Ascending aorta (tissue), 2 donors: ENCODE measurements around the gene ADGRA1. TPM values are rescaled to one million over a fixed set of nuclear protein-coding genes. Genes with fewer than 3 reads are reported as not detected.

Experiments
- DNase-seq, 2 donors: peaks; one replicate each; pipeline ENCODE4 v3.0.0-alpha.2; 2019; ENCODE audit warnings: low spot score in 2 of 2
- H3K27ac ChIP-seq, 2 donors: fragments of 200-600 bp; sonication (generic); one replicate each; pipeline ENCODE4 v1.5.1; 2016 to 2017; ENCODE audit warnings: mild to moderate bottlenecking in 1 of 2
- H3K27me3 ChIP-seq: fragments of 200-600 bp; sonication (generic); one replicate; pipeline ENCODE4 v1.5.1; 2017
- H3K36me3 ChIP-seq, 2 donors: fragments of 200-600 bp; sonication (generic); one replicate each; pipeline ENCODE4 v1.5.1; 2016
- H3K4me1 ChIP-seq, 2 donors: fragments of 200-600 bp; sonication (generic); one replicate each; pipeline ENCODE4 v1.5.1; 2016 to 2017; ENCODE audit warnings: mild to moderate bottlenecking in 1 of 2
- H3K4me3 ChIP-seq, 2 donors: fragments of 200-600 bp; sonication (generic); one replicate each; pipeline ENCODE4 v1.5.1; 2016 to 2017; ENCODE audit warnings: mild to moderate bottlenecking in 1 of 2
- H3K9me3 ChIP-seq, 2 donors: fragments of 200-600 bp; sonication (generic); one replicate each; pipeline ENCODE4 v1.5.1; 2016
- CTCF ChIP-seq, 3 experiments: fragments of 200-600 bp in 2 of 3; fragments of 450-650 bp in 1 of 3; sonication (generic) in 2 of 3; IDR thresholded peaks; one replicate each; pipeline ENCODE4 v1.5.1; 2016 to 2019; ENCODE audit warnings: antibody characterized with exemption in 3 of 3, mild to moderate bottlenecking in 1 of 3, moderate library complexity in 1 of 3
- intact Hi-C: fragments of 100-400 bp; cut with DNase I; formaldehyde crosslinking; loops from one replicate; pipeline ENCODE4 v1.15.1; 2023
- total RNA-seq: library from RNA; depleted of rRNA; stranded (reverse); fragments of >200 nt; gene quantifications from one replicate; pipeline ENCODE4 v1.1.0, GENCODE V29; 2016

Gene ADGRA1
- total RNA-seq, 1 donor from 2014 or later = not detected

GRCh38 chr10:133129859-133130495, 42.3 kb downstream of the ADGRA1 start:
- no peak overlapping the region for H3K27ac ChIP-seq
- no peaks in the 10 kb centered on the region for H3K36me3 ChIP-seq
- TF ChIP-seq CTCF (IDR thresholded peaks at IDR 0.05) = no peak
- H3K27me3 ChIP-seq = no peaks in the 10 kb centered on the region
- no peak for DNase-seq
- H3K4me3 ChIP-seq = no peak overlapping the region
- intact Hi-C loops = no loop called here
- H3K9me3 ChIP-seq = no peaks in the 10 kb centered on the region
- no peaks in the 10 kb centered on the region for H3K4me1 ChIP-seq

- no peaks in the 10 kb centered on the region for H3K27me3 ChIP-seq
- H3K4me1 ChIP-seq = no peaks in the 10 kb centered on the region
- TF ChIP-seq CTCF (IDR thresholded peaks at IDR 0.05) = no peak
- no peak for DNase-seq
- no peaks in the 10 kb centered on the region for H3K9me3 ChIP-seq
- no peaks in the 10 kb centered on the region for H3K36me3 ChIP-seq
- H3K4me3 ChIP-seq = no peak overlapping the region
- no peak overlapping the region for H3K27ac ChIP-seq
- intact Hi-C loops = no loop called here
Measured at GRCh38 chr10:133130602-133131001, 42.9 kb downstream of the ADGRA1 start.

- no peak overlapping the region for H3K27ac ChIP-seq
- H3K9me3 ChIP-seq = no peaks in the 10 kb centered on the region
- no peak for TF ChIP-seq CTCF (IDR thresholded peaks at IDR 0.05)
- H3K27me3 ChIP-seq = no peaks in the 10 kb centered on the region
- no peaks in the 10 kb centered on the region for H3K4me1 ChIP-seq
- intact Hi-C loops = no loop called here
- DNase-seq = no peak
- H3K36me3 ChIP-seq = no peaks in the 10 kb centered on the region
- H3K4me3 ChIP-seq = no peak overlapping the region
Measured at GRCh38 chr10:133131053-133131452, 43.3 kb downstream of the ADGRA1 start.

- Histone ChIP-seq H3K27ac (no peak overlapping the region), H3K4me1 (no peaks in the 10 kb centered on the region), H3K27me3 (no peaks in the 10 kb centered on the region), H3K9me3 (no peaks in the 10 kb centered on the region), H3K4me3 (no peak overlapping the region), H3K36me3 (no peaks in the 10 kb centered on the region)
- no peak for TF ChIP-seq CTCF (IDR thresholded peaks at IDR 0.05)
- intact Hi-C loops = no loop called here
- DNase-seq = no peak
Measured at GRCh38 chr10:133131734-133132472, 44.2 kb downstream of the ADGRA1 start.

- no peak for TF ChIP-seq CTCF (IDR thresholded peaks at IDR 0.05)
- intact Hi-C loops = no loop called here
- Histone ChIP-seq H3K27me3 (no peaks in the 10 kb centered on the region), H3K27ac (no peak overlapping the region), H3K4me3 (no peak overlapping the region), H3K36me3 (no peaks in the 10 kb centered on the region), H3K9me3 (no peaks in the 10 kb centered on the region), H3K4me1 (no peaks in the 10 kb centered on the region)
- no peak for DNase-seq
Measured at GRCh38 chr10:133132473-133133291, 45.0 kb downstream of the ADGRA1 start.
